ENCODE results near the gene RNASEH2A.

DNA sequence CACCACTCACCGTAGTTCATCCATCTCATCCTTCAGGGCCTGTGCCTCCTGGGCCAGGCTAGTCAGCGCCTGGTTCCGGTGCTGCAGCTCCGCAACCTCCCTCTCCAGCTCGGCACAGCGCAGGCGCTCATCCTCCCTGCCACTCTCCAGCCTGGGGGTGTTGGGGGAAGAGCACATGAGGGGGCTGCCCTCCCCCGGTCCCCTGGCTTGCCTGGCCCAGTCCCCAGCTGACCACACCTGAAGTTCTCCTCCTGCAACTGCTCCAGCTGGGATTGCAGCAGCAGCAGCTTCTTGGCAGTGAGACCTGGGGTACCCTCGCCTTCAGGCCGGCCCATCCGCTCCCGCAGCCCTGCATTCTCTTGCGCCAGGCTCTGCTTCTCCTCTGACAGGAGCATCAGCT is 35.5 kb upstream of the RNASEH2A start:
- TF ChIP-seq, protein P1, sequence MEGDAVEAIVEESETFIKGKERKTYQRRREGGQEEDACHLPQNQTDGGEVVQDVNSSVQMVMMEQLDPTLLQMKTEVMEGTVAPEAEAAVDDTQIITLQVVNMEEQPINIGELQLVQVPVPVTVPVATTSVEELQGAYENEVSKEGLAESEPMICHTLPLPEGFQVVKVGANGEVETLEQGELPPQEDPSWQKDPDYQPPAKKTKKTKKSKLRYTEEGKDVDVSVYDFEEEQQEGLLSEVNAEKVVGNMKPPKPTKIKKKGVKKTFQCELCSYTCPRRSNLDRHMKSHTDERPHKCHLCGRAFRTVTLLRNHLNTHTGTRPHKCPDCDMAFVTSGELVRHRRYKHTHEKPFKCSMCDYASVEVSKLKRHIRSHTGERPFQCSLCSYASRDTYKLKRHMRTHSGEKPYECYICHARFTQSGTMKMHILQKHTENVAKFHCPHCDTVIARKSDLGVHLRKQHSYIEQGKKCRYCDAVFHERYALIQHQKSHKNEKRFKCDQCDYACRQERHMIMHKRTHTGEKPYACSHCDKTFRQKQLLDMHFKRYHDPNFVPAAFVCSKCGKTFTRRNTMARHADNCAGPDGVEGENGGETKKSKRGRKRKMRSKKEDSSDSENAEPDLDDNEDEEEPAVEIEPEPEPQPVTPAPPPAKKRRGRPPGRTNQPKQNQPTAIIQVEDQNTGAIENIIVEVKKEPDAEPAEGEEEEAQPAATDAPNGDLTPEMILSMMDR (IDR thresholded peaks at IDR 0.05): no peak
- no peak for TF ChIP-seq POLR2A (IDR thresholded peaks at IDR 0.05)

Measured in adrenal gland (tissue), 5 donors.